Panc1 (cell line): ENCODE results near the gene RBPMS2.

Experiments used
- POLR2AphosphoS5 ChIP-seq: IDR thresholded peaks from 2 replicates; pipeline ENCODE4 v1.6.1; 2012; ENCODE audit warnings: mild to moderate bottlenecking, low read depth, low read length, moderate library complexity
- REST ChIP-seq, 2 experiments: IDR thresholded peaks; 2 replicates each; pipeline ENCODE4 v1.6.1; 2011 to 2012; ENCODE audit warnings: low read depth in 2 of 2, control low read depth in 1 of 2, low read length in 1 of 2, mild to moderate bottlenecking in 1 of 2, moderate library complexity in 1 of 2; ENCODE audit not compliant: insufficient read depth in 1 of 2

- TF ChIP-seq REST (IDR thresholded peaks at IDR 0.05; ENCODE audit: insufficient read depth in 1 of 2, low read depth in 2 of 2, low read length in 1 of 2) (no peak), POLR2AphosphoS5 (no peak)
These were observed 25.3 kb downstream of the RBPMS2 start for GRCh38 chr15:64749999-64750657.
